Measurements from ENCODE around the gene FBXL19.

DNA sequence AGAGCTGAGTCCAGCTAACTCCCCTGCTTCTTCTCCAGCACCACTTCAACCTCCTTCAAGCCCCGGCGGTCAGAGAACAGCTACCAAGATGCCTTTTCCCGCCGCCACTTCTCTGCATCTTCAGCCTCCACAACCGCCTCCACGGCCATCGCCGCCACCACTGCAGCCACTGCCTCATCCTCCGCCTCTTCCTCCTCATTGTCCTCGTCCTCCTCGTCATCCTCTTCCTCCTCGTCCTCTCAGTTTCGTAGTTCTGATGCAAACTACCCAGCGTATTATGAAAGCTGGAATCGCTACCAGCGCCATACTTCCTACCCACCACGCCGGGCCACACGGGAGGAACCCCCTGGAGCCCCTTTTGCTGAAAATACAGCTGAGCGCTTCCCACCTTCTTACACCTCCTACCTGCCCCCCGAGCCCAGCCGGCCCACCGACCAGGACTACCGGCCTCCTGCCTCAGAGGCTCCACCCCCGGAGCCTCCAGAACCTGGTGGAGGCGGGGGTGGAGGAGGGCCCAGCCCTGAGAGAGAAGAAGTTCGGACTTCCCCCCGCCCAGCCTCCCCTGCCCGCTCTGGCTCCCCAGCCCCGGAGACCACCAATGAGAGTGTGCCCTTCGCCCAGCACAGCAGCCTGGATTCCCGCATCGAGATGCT lies 41.3 kb downstream of the FBXL19 start:
- TF ChIP-seq POLR2A (IDR thresholded peaks at IDR 0.05; ENCODE audit: low read depth, low read length), result no peak
- TF ChIP-seq POLR2AphosphoS5 (IDR thresholded peaks at IDR 0.05; ENCODE audit: low read depth, low read length), result no peak
- no peak for TF ChIP-seq TAF1 (IDR thresholded peaks at IDR 0.05; ENCODE audit: low read depth, low read length)
- TF ChIP-seq SPI1 (IDR thresholded peaks at IDR 0.05; ENCODE audit: low read depth, low read length), result no peak
- no peak for TF ChIP-seq POU2F2 (IDR thresholded peaks at IDR 0.05; ENCODE audit: low read depth, low read length)
